HG02938 (cell line): ENCODE results near the gene OPALIN.

Experiments
- ATAC-seq: cut with Tn5 transposase; IDR thresholded peaks from one replicate; pipeline ENCODE4 v1.9.1; 2021; ENCODE audit warnings: mild to moderate bottlenecking, moderate library complexity; ENCODE audit not compliant: unreplicated experiment

Gene OPALIN

DNA sequence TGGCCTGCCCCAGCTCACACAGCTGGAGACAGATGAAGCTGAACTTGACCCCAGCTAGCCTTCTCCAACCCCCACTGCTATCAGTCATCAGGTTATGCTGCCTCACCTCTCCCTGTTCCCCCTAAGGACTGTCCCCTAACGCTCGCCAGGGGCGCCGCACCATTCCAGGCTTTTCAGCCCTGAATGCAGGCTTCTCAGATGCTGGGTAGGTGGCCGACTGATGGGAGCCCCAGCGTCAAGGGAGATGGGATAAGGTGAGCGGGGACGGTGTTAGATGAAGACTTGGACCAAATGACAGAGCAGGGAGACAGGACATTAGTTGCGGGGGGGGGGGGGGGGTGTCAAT, 15.8 kb upstream of the OPALIN start:
- ATAC-seq = no peak

DNA sequence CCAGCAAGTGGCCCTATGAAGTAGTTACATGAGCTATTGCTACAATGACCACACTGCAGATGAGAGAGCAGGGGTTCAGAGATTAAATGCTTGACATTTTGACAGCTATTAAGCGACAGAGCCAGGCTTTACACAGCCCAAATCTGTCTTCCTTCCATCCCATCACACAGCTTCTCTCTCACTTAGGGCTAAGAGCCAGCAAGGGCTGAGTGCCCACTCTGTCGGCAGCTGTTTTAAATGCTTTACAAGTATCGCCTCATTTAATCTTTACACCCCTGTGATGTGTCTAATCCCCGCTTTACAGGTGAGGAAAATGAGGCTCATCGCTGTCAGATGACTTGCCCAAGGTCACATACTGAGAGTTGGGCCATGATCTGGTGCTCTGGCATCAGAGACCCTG, 15.2 kb upstream of the OPALIN start:
- no peak for ATAC-seq

DNA sequence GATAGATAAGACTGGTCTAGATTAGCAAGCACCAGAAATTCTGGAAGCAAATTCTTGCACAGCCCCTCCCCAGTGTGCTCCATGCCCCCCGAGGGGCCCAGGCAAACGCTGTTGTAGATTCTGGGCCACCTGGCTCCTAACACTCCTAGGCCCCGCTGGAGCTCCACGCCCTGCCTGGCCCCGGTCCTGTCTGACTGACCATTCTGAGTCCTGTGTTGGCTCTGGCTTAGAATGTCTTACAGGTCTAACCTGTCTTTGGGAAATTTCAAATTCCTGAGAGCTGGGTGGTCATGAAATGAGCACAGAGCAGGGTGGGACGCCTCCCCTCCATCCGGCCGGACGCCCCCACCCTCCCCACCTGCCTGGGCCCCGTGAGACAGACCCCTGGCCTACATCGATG, 12.6 kb upstream of the OPALIN start:
- no peak for ATAC-seq

DNA sequence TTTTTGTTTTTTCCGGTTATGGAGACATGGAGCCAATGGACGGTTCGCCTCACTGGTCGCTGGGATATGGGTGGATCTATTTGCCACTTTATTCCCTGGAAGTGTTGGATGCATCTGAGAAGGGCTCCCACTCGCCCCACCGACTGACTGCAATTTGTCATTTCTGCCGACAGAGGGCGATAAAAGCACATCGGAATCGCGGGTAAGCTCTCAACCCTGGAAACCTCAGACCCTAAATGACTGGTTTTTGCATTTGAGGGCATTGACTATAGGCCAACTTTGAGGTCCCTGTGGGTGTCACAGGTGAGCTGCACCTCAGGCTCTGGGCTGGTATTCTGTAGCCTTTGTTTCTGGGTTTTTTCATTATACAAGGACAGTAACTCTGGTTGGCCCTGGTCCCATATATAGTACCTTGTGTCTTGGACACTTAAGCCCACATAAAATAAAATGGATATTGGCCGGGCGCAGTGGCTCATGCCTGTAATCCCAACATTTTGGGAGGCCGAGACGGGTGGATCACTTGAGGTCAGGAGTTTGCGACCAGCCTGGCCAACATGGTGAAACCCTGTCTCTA, 11.9 kb upstream of the OPALIN start:
- ATAC-seq = no peak

DNA sequence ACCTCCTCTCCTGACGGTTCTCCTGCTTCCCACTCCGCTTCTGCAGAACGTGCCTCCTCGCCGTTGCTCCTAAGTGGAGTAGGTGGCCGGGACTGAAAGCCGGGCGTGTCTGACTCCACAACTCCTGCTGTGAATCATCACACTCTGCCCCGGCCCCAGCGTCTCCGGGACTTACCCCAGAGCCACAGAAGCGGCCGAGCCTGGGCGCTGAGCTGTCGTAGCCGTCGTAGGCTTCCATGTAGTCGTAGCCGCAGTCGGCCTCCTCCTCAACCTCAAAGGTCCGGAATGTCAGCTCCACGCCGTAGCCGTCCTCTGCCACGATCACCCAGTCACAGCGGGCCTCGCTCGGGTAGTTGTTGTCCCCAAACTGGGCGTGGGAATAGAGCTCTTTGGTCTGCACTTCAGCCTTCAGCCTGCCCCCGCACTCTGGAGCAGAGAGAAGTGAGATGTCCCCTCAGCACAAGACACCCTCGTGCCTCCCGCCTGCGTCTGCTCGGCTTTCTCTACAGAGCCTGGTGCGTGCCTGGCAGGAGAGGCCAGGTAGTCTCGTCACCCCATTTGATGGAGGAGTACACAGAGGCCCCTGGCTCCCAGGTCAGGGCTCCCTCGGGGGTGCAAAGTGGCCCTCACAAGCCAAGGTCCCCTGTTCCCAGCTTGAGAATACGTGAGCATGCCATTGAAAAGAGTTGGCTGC, 11.2 kb upstream of the OPALIN start:
- no peak for ATAC-seq

DNA sequence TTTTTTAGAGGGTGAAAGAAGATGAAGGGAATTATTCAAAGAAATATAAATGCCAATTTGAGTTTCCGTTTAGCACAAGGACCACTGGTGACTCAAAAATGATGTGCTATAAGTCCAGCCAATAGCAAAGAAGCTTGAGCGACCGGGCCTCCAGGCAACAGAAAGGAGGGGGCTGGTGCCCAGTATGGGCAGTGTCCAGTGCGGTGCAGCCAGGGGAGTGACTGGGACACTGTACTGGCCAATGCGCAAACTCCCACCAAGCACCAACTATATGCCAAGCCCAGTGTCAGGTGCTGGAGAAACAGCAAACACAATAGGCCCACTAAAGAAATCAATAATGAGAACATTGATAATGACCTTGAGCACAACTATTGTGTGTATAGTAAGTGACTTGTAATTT, 10.2 kb upstream of the OPALIN start:
- ATAC-seq = no peak

DNA sequence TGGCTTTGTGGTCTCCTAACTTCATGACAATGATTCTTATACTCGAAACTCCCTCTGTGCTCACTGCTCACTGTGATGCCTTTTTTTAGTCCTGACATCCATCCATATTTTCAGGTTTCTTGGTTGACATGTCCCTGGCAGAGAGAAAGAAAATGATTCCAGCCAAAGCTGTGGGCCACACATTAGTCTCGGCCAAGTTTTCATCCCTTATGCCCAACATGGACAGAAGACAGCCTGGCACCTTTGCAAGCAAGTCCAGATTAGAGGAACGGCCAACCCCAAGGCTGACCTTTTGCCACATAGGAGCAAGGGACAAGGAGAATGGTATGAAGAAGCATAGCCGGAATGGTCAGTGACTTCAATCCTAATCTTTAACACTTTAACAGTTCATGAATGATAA, 8.7 kb upstream of the OPALIN start:
- no peak for ATAC-seq

DNA sequence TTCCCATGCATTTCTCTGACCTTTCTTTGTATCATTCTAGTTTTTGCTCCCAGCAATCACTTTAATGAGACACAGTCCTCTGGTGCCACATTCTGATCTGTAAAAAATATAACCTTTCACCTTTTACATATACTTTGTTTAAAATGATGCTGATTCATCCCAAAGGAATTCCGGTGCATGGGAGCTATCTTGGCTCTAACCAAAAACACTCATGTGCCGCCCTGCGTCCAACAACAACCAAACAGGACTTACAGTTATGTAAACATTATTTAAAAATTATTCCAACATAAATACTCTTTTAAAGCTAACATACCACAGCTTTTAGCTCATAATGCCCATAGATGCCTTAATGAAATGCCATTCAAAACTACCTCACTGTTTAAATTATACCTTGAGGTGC, 7.7 kb upstream of the OPALIN start:
- no peak for ATAC-seq

DNA sequence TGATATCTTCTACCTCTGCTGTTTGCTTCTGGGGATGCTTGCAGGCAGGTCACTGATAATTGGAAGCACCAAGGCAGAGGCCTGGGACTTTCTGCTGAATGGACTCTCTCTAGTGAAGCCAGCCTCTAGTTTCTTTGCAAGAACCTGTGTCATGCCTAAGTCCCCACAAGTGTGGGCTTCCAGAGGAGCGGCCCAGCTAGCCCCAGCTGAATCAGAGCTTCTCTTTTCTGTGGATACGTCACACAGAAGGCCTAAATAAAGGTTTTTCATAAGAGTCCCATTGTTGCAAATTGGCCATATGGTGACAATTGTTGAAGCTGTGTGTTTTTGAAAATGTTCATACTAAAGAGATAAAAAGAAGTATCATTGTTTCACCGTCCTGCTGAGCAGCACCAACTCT, 6.8 kb upstream of the OPALIN start:
- ATAC-seq = no peak

DNA sequence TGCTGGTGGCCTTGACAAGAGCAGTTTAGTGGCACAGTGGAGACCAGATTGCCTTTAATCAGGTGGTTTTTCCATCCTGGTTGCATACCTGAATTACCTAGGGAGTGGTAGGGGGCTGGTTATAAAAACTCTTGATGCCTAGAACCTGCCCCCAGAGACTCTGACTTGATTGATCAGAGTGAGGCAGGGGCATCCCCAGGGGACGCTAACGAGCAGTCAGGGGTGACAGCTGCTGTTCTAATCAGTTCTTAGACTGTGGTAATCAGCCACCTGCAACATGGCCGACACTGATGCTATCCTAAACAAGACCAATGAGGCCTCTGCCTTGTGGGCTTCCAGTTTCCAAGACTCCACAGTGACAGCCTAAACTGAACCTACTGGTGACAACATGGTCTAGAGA, 2.0 kb upstream of the OPALIN start:
- no peak for ATAC-seq

DNA sequence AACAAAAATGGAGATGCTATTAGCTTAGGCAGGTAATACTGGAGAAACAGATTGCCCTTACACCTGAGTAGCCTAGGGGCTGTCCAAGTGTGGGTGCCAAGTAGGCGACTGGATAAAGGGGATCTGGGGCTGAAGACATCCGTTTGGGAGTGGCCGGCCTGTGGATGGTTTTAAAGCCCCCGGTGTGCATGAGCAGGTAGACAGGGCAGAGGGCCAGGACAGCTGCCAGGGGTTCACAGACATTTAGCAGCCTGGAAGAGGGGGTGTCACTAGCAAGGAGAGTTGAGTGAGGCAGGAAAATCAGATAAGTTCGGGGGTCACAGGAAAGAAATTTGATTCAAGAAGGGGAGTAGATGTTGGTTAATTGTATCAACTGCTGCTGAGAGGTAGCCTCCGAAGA, 1.5 kb upstream of the OPALIN start:
- no peak for ATAC-seq

DNA sequence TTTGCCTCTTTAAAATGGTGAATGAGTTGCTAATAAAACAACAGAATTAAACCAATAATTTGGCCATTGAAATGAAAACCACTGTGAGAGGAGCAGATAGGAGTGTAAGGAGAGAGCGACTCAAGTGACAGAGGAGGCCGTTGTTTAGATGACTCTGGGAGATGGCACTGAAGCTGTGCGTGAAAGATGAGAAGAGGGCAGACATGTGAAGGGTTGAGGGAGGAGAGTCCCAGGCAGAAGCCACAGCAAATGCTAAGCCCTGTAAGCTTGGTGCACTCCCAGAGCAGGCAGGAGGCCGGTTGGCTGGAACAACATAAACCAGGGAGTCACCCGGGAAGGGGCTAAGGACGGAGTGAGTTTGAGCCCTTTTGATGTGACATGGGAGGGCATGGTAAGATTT, 814 bp upstream of the OPALIN start:
- no peak for ATAC-seq

DNA sequence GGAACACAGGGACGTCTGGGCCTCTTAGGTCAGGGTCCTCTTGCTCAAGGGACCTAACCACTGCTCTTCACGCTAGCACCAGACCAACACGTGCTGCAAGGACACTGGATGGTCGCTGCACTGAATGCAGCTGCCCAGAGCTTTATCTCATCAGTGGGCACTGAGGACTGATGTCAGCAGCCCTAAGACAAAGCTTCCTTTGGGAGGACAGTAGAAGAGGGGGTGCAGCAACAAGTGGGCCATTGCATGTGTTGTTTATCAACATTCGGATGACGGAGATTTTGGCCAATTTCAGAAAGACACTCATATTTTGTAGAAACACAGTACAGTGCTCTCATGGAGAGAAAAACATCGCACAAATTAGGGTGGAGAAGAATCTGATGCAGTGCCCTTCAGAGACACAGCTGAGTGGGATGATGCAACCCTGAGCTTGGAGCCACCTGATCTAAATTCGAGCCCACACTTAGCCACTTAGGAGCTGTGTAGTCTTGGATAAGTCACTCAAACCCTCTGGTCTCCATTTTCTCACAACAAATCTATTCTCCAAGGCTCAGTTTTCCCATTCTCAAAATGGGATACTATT, 1.7 kb downstream of the OPALIN start:
- ATAC-seq = no peak

DNA sequence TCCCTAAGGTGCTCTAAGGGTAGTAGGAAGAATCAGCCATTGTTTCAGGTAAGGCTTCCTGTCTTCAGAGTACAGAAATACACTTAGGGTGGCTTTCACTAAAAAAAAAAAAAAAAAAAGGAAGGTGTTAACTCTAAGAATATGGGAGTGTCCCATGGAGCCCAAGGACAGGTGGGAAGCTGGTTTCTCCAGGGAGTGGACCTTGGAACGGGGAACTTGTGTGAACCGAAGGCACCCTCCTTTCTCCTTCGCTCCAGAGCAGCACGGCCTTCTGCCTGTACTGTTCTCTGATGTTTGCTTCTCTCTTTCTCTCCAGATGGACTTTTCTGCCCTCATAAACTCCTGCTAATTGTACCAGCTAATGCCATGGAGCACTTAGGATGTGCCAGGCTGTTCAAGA, 6.2 kb downstream of the OPALIN start:
- ATAC-seq = no peak

DNA sequence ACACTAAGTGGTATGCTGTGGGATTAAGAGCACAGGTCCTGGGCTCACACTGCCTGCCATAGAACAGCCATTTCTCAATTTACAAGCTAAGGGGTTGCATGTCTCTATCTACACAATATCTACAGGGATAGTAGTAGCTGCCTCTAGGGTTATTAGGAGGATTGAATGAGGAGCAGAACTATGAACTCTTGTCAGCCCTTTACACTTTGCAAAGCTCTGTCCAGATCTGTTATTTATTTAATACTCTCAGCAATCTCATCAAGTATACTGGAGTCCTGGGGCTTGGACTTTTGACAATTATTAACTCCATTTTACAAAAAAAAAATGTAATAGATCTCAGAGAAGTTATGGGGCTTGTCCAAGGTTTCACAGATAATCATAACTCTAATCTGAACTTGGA, 6.8 kb downstream of the OPALIN start:
- ATAC-seq = no peak

DNA sequence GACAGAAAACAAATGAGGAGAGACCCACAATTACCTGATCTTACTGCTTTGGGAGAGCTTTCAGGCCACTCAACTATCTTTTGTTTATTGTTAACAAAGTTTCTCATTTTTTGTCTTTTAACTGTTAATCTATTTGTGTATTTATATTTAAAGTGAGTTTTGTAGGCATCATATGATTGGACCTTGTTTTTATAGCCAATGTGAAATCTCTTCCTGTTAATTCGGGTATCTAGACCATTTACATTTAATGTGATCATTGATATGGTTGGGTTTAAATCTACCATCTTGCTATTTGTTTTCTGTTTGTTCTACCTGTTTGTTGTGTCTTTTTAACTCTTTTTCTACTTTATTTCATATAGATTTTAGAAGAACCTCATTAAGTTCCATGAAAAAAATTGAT, 12.5 kb downstream of the OPALIN start:
- no peak for ATAC-seq

DNA sequence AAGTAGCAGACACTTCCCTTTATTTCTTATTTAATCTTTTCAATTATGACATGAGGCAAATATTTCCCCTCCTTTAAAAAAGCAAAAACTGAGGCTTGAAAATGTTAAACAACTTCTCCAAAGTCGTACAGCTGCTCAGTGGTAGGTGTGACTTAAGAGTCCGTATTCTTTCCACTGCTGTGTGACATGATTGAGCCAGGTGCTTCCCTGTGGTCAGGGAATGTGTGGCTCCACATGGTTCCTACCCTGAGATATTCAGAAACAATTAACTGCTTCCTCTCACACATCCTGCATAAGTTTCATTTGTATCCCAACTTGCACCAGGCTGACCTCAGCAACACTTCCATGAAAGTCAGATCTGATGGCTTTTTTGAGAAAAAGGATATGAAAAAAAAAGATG, 13.6 kb downstream of the OPALIN start:
- no peak for ATAC-seq

DNA sequence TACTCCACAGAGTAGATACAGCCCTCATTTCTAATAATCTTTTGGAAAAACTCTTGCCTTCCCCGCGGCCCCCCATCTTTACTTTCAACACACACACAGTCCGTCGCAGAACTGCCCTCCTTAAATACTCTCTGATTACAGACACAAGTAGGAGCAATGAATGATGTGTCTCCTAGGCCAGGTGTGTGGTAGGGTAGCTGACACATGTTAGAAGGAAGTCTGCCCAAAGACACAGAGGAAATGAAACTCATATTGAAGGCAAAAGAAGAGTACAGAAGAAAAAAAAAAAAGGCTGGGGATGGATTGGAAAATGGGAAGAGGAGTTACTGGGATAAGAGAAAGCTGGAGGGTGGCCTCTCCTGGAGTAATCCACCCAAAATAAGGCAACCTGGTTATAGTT, 14.6 kb downstream of the OPALIN start:
- ATAC-seq = no peak

DNA sequence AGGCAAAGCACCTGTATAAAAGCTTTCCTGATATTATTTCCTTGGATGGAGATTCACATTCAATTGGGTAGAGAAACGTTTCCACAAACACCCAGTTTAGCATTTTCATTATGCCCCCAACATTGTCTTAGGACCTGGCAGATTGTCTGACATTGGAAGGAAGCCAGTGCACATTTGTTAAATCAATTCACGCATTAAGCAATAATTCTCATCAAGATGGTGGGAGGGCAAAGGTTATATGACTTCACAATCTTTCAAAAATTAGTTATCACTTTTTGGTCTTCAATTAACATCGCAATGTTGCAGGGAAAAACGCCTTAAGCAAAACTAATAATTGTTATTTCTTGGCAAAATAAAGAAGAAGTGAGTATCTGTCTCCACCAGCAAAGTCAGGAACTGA, 16.4 kb downstream of the OPALIN start:
- no peak for ATAC-seq

DNA sequence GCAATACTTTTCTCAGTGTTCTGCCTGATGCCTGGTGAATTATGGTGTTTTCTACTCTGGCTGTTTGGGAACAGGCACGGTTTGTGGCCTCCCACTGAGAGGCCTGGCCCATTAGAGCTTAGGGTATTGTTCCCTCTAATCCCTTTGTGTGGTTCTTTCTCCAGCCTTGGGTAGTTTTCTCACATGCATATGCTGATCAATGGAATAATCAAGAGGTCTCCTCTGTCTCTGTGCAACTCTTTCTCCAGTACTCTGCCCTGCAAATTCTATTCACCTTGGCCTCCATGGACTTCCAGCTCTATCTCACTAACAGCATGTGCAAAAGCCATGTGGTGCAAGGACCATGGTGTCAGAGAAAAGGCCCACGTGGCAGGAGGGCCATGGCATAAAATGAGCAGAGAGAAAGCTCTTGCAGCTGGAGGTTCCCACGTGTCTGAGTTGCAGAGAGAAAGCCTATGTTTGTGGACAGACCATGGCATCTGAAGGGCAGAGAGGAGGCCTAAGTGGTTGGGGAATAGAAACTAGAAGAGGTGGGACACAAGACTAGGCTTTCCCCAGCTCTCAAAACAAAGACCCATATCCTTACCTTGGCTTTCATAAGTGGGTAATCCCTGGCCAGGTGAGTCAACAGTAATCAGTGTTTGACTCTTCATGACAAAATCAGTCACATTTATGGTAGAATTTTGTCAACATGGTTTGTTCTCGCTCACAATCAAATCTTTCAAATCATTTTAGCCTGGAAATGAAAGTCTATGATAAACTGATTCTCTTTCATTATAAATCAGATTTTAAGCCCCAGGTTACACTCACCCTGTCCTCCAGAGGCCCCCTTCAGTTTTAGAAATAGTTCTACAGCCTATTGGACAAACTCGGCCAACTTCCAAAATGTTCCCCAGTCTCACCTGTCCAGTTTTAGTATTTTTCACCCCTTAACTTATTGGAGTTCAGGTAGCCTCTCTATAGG, 17.3 kb downstream of the OPALIN start:
- no peak for ATAC-seq

DNA sequence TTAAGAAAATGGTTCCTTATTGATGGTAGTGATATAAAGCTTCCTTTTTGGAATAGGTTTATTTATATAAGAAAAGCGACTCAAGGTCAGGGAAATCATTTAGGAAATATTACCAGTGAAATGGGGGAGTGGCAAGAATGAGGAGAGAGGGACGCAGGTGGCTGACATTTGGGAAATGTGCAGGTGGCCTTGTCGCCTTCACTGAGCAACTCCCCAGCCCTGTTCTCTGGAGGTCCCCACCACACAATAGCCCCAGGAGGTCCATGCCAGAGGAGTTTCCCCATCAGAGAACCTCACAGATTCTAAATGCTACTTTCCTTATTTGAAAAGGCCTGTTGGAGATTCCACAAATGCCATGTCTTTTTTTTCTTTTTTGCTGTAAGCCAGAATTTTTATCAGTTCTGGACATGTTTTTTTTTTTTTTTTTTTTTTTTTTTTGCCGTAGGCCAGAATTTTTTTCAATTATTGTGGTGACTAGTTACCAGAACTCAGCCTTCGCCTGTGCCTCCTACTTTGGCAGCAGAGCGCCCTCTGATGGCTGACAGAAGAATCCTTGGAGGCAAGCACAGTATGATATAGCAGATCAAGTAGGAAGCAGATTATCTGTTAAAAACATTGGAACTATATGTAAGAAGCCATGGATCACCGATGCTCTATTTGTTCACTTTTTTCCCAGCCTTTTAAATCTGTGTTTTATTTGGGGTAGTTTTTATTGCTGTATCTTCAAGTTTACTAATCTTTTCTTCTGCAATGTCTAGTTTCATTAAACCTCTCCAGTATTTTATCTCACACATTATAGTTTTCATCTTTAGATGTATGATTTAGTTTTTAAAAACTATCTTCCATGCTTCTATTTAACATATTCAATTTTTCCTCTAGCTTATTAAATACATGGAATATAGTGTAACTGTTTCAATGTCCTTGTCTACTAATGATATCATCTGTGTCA, 18.6 kb downstream of the OPALIN start:
- ATAC-seq = no peak
